ENCODE measurements around the gene SRR.
"Not testable (repeated sequence)": the region's sequence is repeated elsewhere in the genome, so short reads cannot be mapped to it uniquely, and the experiment has no call there.

GRCh38 chr17:2265166-2265565 is 38.6 kb upstream of the SRR start:
- not testable (repeated sequence) for TF ChIP-seq CTCF (conservative IDR thresholded peaks at IDR 0.05); EZH2 (IDR thresholded peaks at IDR 0.05; ENCODE audit: low read depth)
